Suprapubic skin (tissue), 3 donors: ENCODE results near the gene RWDD1.

ENCODE experiments used
- CTCF ChIP-seq, 2 donors: fragments of 200-600 bp in 1 of 2; fragments of 450-650 bp in 1 of 2; sonication (generic) in 1 of 2; IDR thresholded peaks; one replicate each; pipeline ENCODE4 v1.5.1; 2016 to 2019; ENCODE audit warnings: antibody characterized with exemption in 2 of 2, mild to moderate bottlenecking in 1 of 2, moderate library complexity in 1 of 2
- POLR2AphosphoS5 ChIP-seq, 3 donors: sonication (generic); formaldehyde crosslinking; IDR thresholded peaks; one replicate each; pipeline ENCODE4 v1.6.1; 2017; ENCODE audit warnings: antibody characterized with exemption in 3 of 3

GRCh38 chr6:116563830-116564229 lies 7.5 kb upstream of the RWDD1 start:
- TF ChIP-seq CTCF (IDR thresholded peaks at IDR 0.05) (no peak), POLR2AphosphoS5 (IDR thresholded peaks at IDR 0.05) (no peak)
